Prostate gland (tissue), 2 donors: Measurements from ENCODE around the gene ROBO1. TPM values are rescaled to one million over a fixed set of nuclear protein-coding genes. Genes with fewer than 3 reads are reported as not detected.
"Not testable (repeated sequence)": the region's sequence is repeated elsewhere in the genome, so short reads cannot be mapped to it uniquely, and the experiment has no call there.

Experiments used
- DNase-seq: peaks from one replicate; pipeline ENCODE4 v3.0.0-alpha.2; 2019; ENCODE audit warnings: low spot score
- H3K27ac ChIP-seq, 2 donors: fragments of 200-600 bp; sonication (generic); 2 replicates each; pipeline ENCODE4 v1.5.1; 2017 to 2019
- H3K27me3 ChIP-seq: fragments of 200-600 bp; sonication (generic); replicated peaks from 2 replicates; pipeline ENCODE4 v1.5.1; 2019; ENCODE audit not compliant: insufficient read depth
- H3K36me3 ChIP-seq, 2 donors: fragments of 200-600 bp; sonication (generic); 1 replicate in 1 of 2; 2 replicates in 1 of 2; pipeline versions ENCODE4 v1.5.1 to v1.8.1; 2017 to 2019
- H3K4me1 ChIP-seq: fragments of 200-600 bp; sonication (generic); replicated peaks from 2 replicates; pipeline ENCODE4 v1.5.1; 2019
- H3K4me3 ChIP-seq, 2 donors: fragments of 200-600 bp; sonication (generic); 2 replicates each; pipeline ENCODE4 v1.5.1; 2017 to 2019
- H3K9me3 ChIP-seq: fragments of 200-600 bp; sonication (generic); 2 replicates; pipeline ENCODE4 v1.5.1; 2017
- POLR2A ChIP-seq: fragments of 450-650 bp; IDR thresholded peaks from one replicate; pipeline ENCODE4 v1.6.1; 2016; ENCODE audit warnings: antibody characterized with exemption, mild to moderate bottlenecking
- POLR2AphosphoS5 ChIP-seq: sonication (generic); formaldehyde crosslinking; IDR thresholded peaks from one replicate; pipeline ENCODE4 v1.6.1; 2017; ENCODE audit warnings: antibody characterized with exemption
- WGBS: methylation state at CpG from one replicate; pipeline ENCODE4 v1.1.5; 2018; 5-methylcytosine and 5-hydroxymethylcytosine counted together
- intact Hi-C: fragments of 100-400 bp; cut with DNase I; formaldehyde crosslinking; loops from one replicate; pipeline ENCODE4 v1.14.2; 2022
- total RNA-seq, 2 donors: library from RNA; depleted of rRNA; stranded (reverse); fragments of >200 nt; gene quantifications; one replicate each; pipeline ENCODE4 v1.1.0, GENCODE V29; 2016
- TF ChIP-seq, protein P1 (sequence below), 4 experiments: fragments of 200-600 bp in 2 of 4; fragments of 450-650 bp in 2 of 4; sonication (generic) in 2 of 4; IDR thresholded peaks; 1 replicate in 3 of 4; 2 replicates in 1 of 4; pipeline ENCODE4 v1.5.1; 2016 to 2019; ENCODE audit warnings: antibody characterized with exemption in 4 of 4, mild to moderate bottlenecking in 2 of 4, moderate library complexity in 2 of 4

The ROBO1 gene
- total RNA-seq, 2 donors from 2014 or later: 37.6 to 50.8 TPM

DNA sequence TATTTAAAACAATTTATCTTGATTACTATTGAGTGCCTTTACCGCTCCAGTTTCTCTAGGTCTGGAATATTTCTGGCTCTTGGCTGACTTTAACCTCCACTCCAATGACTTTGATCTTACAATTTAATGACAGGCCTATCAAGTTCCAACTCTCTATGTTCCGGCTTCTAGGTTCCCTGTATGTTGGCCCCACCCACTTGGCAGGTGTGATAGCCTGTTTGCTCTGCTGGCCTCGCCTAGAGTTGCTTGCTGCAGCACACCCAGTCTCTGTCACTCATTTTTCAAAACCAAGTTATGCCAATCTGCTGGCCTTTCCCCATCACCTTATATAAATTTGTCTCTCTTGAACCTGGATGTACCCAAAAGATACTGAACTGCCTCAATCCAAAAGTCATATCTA, 428.0 kb downstream of the ROBO1 start:
- no peak for TF ChIP-seq POLR2A
- TF ChIP-seq, protein P1, sequence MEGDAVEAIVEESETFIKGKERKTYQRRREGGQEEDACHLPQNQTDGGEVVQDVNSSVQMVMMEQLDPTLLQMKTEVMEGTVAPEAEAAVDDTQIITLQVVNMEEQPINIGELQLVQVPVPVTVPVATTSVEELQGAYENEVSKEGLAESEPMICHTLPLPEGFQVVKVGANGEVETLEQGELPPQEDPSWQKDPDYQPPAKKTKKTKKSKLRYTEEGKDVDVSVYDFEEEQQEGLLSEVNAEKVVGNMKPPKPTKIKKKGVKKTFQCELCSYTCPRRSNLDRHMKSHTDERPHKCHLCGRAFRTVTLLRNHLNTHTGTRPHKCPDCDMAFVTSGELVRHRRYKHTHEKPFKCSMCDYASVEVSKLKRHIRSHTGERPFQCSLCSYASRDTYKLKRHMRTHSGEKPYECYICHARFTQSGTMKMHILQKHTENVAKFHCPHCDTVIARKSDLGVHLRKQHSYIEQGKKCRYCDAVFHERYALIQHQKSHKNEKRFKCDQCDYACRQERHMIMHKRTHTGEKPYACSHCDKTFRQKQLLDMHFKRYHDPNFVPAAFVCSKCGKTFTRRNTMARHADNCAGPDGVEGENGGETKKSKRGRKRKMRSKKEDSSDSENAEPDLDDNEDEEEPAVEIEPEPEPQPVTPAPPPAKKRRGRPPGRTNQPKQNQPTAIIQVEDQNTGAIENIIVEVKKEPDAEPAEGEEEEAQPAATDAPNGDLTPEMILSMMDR (IDR thresholded peaks at IDR 0.05): no peak
- peak; percentile 29 for TF ChIP-seq POLR2AphosphoS5
- DNase-seq: peak; percentile 76
- no peaks in the 10 kb centered on the region for H3K27me3 ChIP-seq
- H3K27ac ChIP-seq: no peak overlapping the region
- no peaks in the 10 kb centered on the region for H3K9me3 ChIP-seq
- no peak overlapping the region for H3K4me3 ChIP-seq
- intact Hi-C loops: no loop called here
- H3K4me1 ChIP-seq: no peaks in the 10 kb centered on the region
- no peaks in the 10 kb centered on the region for H3K36me3 ChIP-seq
- WGBS: 42% methylated on average over 3 of the region's 3 CpGs

DNA sequence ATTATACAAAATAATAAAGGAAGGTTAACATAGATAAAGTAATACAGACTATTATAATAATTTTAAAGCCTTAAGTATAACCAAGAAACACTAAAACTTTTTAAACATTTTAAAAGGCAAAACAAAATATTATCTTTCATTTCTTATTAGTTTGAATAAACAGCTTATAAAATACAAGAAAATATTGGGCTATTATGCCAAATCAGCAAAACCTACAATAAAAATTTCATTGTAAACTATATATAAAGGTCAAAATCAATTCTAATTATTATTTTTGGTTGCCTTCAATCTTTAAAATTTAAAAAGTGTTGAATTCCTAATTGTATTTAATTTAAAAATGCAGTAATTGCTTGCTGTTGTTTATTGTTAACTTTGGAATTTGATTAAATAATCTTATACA, 430.0 kb downstream of the ROBO1 start:
- Histone ChIP-seq H3K27ac (no peak overlapping the region), H3K36me3 (no peaks in the 10 kb centered on the region), H3K27me3 (no peaks in the 10 kb centered on the region), H3K9me3 (no peaks in the 10 kb centered on the region), H3K4me3 (no peak overlapping the region), H3K4me1 (no peaks in the 10 kb centered on the region)
- intact Hi-C loops: no loop called here
- DNase-seq: no peak
- no peak for TF ChIP-seq POLR2AphosphoS5
- TF ChIP-seq POLR2A: no peak
- TF ChIP-seq, protein P1 (IDR thresholded peaks at IDR 0.05): no peak

DNA sequence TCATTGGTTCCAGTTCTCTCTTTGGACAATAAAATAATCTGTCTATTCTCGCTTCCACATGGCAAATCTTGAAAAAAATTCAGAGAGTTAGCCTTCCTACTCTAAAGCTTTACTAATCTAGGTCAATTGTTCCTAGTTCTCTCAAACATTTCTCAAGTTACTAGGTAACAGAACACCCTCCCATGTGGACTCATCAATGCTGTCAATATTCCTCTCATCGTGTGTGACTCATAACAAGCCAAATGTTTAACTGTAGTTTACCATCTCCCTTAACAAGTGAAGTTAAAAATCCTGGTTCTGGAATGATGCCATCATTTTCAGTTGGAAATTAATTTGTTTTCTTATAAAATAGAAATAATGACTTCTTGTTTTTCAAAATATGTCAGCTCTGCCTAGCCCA, 438.6 kb downstream of the ROBO1 start:
- H3K27ac ChIP-seq: no peak overlapping the region
- H3K4me1 ChIP-seq: no peaks in the 10 kb centered on the region
- no peaks in the 10 kb centered on the region for H3K36me3 ChIP-seq
- no peak for DNase-seq
- TF ChIP-seq POLR2A (no peak), POLR2AphosphoS5 (no peak)
- TF ChIP-seq, protein P1 (IDR thresholded peaks at IDR 0.05): no peak
- no peaks in the 10 kb centered on the region for H3K27me3 ChIP-seq
- no peak overlapping the region for H3K4me3 ChIP-seq
- intact Hi-C loops: no loop called here
- WGBS: 66% methylated on average over 2 of the region's 2 CpGs
- no peaks in the 10 kb centered on the region for H3K9me3 ChIP-seq

DNA sequence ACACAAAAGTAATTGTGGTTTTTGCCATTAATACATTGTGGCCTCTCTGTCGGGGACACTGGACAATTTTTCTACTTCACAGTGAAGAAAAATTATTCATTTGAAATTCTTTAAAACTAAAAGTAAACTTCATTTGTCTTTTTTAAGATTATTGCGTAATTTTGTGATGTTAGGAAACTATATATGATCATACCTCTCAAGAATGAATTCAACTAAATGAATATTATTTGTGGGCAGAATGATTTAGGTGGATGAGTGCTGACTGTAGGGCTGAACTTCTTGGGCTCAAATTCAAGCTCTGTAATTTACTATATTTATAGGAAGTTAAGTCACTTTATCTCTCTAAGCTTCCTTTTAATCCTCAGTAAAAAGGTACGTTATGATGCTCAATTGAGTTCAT, 441.2 kb downstream of the ROBO1 start:
- intact Hi-C loops: no loop called here
- TF ChIP-seq, protein P1 (IDR thresholded peaks at IDR 0.05): no peak
- TF ChIP-seq POLR2AphosphoS5 (no peak), POLR2A (no peak)
- DNase-seq: no peak

DNA sequence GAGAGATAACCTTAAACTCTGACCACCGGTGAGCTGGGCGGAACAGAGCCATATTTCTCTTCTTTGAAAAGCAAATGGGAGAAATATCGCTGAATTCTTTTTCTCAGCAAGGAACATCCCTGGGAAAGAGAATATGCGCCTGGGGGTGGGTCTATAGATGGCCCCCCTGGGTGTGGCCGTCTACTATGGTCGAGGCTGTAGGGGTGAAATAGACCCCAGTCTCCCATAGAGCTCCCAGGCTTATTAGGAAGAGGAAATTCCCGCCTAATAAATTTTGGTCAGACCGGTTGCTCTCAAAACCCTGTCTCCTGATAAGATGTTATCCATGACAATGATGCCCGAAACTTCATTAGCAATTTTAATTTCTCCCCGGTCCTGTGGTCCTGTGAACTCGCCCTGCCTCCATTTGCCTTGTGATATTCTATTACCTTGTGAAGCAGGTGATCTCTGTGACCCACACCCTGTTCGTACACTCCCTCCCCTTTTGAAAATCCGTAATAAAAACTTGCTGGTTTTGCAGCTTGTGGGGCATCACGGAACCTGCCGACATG, 441.9 kb downstream of the ROBO1 start:
- H3K27me3 ChIP-seq, H3K4me1 ChIP-seq, H3K4me3 ChIP-seq, H3K27ac ChIP-seq, intact Hi-C loops, H3K36me3 ChIP-seq, DNase-seq, H3K9me3 ChIP-seq: not testable (repeated sequence)
- WGBS: 88% methylated on average over 15 of the region's 15 CpGs

More for the DNA sequence above, 441.2 kb downstream of the ROBO1 start:
- no peaks in the 10 kb centered on the region for H3K27me3 ChIP-seq
- WGBS: 91% methylated on average over 3 of the region's 3 CpGs
- H3K36me3 ChIP-seq: no peaks in the 10 kb centered on the region
- H3K9me3 ChIP-seq: no peaks in the 10 kb centered on the region
- H3K4me1 ChIP-seq: no peaks in the 10 kb centered on the region
- no peak overlapping the region for H3K4me3 ChIP-seq
- H3K27ac ChIP-seq: no peak overlapping the region
